HEK293 (cell line): ENCODE measurements around the gene GSK3B.

Source experiments
- CTCF ChIA-PET: fragments of 350-600 bp; formaldehyde crosslinking; extraction: SDS; loops from one replicate; lab custom pipeline; 2021; ENCODE audit warnings: antibody characterized with exemption; lab: Yijun Ruan, JAX
- POLR2A ChIA-PET: fragments of 300-600 bp; formaldehyde crosslinking; extraction: SDS; loops from one replicate; lab custom pipeline; 2020; ENCODE audit warnings: antibody characterized with exemption, inconsistent platforms; lab: Yijun Ruan, JAX
- H3K27ac ChIP-seq: fragments of 200-500 bp; sonication (Bioruptor generic); 2 replicates; pipeline ENCODE4 v1.5.1; 2014; ENCODE audit warnings: low read depth, low read length, control low read depth, inconsistent platforms; ENCODE audit errors: extremely low read depth
- H3K36me3 ChIP-seq, 2 experiments: fragments of 200-500 bp in 1 of 2; sonication (Bioruptor generic) in 1 of 2; 1 replicate in 1 of 2; 2 replicates in 1 of 2; pipeline ENCODE4 v1.5.1; 2014 to 2017; ENCODE audit warnings: inconsistent platforms in 2 of 2, low read length in 2 of 2; ENCODE audit not compliant: control insufficient read depth in 2 of 2, insufficient read depth in 1 of 2
- H3K4me1 ChIP-seq: fragments of 200-500 bp; sonication (Bioruptor generic); 2 replicates; pipeline ENCODE4 v1.5.1; 2014; ENCODE audit warnings: mild to moderate bottlenecking, low read length, inconsistent platforms; ENCODE audit not compliant: control insufficient read depth, insufficient read depth
- H3K4me3 ChIP-seq: 2 replicates; pipeline ENCODE4 v1.5.1; 2011; ENCODE audit warnings: low read depth, mild to moderate bottlenecking, control low read depth, low read length, moderate library complexity
- H3K9me3 ChIP-seq: fragments of 200-500 bp; sonication (Bioruptor generic); 2 replicates; pipeline ENCODE4 v1.5.1; 2014; ENCODE audit warnings: low read depth, low read length, inconsistent platforms; ENCODE audit not compliant: control insufficient read depth, insufficient read depth
- GLI2 ChIP-seq: fragments of 450-650 bp; formaldehyde crosslinking; IDR thresholded peaks from 2 replicates; pipeline ENCODE4; 2017; ENCODE audit warnings: missing biosample characterization, missing genetic modification characterization, low read depth, borderline replicate concordance
- HIC1 ChIP-seq: fragments of 450-650 bp; formaldehyde crosslinking; IDR thresholded peaks from 2 replicates; pipeline ENCODE4 v1.5.1; 2016; ENCODE audit warnings: missing biosample characterization, missing genetic modification characterization
- HOXA7 ChIP-seq: sonication (generic); formaldehyde crosslinking; IDR thresholded peaks from 2 replicates; pipeline ENCODE4 v1.8.1; 2022; ENCODE audit warnings: missing genetic modification reagents, borderline replicate concordance
- KLF7 ChIP-seq: fragments of 450-650 bp; formaldehyde crosslinking; IDR thresholded peaks from 2 replicates; pipeline ENCODE4 v1.5.1; 2016; ENCODE audit warnings: missing biosample characterization, missing genetic modification characterization, borderline replicate concordance
- MZF1 ChIP-seq: fragments of 450-650 bp; formaldehyde crosslinking; IDR thresholded peaks from 2 replicates; pipeline ENCODE4 v1.5.1; 2017; ENCODE audit warnings: missing biosample characterization, missing genetic modification characterization, borderline replicate concordance
- OSR2 ChIP-seq: fragments of 450-650 bp; formaldehyde crosslinking; IDR thresholded peaks from 2 replicates; pipeline ENCODE4 v1.5.1; 2016; ENCODE audit warnings: missing biosample characterization, missing genetic modification characterization
- ZBTB20 ChIP-seq: fragments of 450-650 bp; formaldehyde crosslinking; IDR thresholded peaks from 2 replicates; pipeline ENCODE4 v1.5.1; 2016; ENCODE audit warnings: missing biosample characterization, missing genetic modification characterization
- ZBTB21 ChIP-seq: fragments of 450-650 bp; formaldehyde crosslinking; IDR thresholded peaks from 2 replicates; pipeline ENCODE4 v1.5.1; 2017; ENCODE audit warnings: missing biosample characterization, missing genetic modification characterization
- ZBTB49 ChIP-seq: fragments of 450-650 bp; formaldehyde crosslinking; IDR thresholded peaks from 2 replicates; pipeline ENCODE4 v1.5.1; 2016; ENCODE audit warnings: missing biosample characterization, missing genetic modification characterization, low read depth
- ZNF140 ChIP-seq: fragments of 450-650 bp; formaldehyde crosslinking; IDR thresholded peaks from 2 replicates; pipeline ENCODE4 v1.5.1; 2016; ENCODE audit warnings: missing biosample characterization, missing genetic modification characterization
- ZNF148 ChIP-seq: fragments of 450-650 bp; formaldehyde crosslinking; IDR thresholded peaks from 2 replicates; pipeline ENCODE4 v1.5.0; 2017; ENCODE audit warnings: missing biosample characterization, missing genetic modification characterization, borderline replicate concordance
- ZNF175 ChIP-seq: fragments of 450-650 bp; formaldehyde crosslinking; IDR thresholded peaks from 2 replicates; pipeline ENCODE4 v1.5.1; 2016; ENCODE audit warnings: missing biosample characterization, missing genetic modification characterization
- ZNF274 ChIP-seq, 2 experiments: fragments of 200-500 bp in 1 of 2; fragments of 450-650 bp in 1 of 2; sonication (Bioruptor generic) in 1 of 2; formaldehyde crosslinking in 1 of 2; IDR thresholded peaks; 2 replicates each; pipeline versions ENCODE4 v1.5.1 to v1.6.1; 2014 to 2016; ENCODE audit warnings: borderline replicate concordance in 1 of 2, inconsistent platforms in 1 of 2, low read length in 1 of 2, missing biosample characterization in 1 of 2, missing genetic modification characterization in 1 of 2
- ZNF394 ChIP-seq: fragments of 450-650 bp; formaldehyde crosslinking; IDR thresholded peaks from 2 replicates; pipeline ENCODE4 v1.5.1; 2016; ENCODE audit warnings: missing biosample characterization, missing genetic modification characterization, mild to moderate bottlenecking, moderate library complexity, borderline replicate concordance
- ZNF548 ChIP-seq: fragments of 450-650 bp; formaldehyde crosslinking; IDR thresholded peaks from 2 replicates; pipeline ENCODE4 v1.5.1; 2016; ENCODE audit warnings: missing biosample characterization, missing genetic modification characterization
- ZNF549 ChIP-seq: fragments of 450-650 bp; IDR thresholded peaks from 2 replicates; pipeline ENCODE4 v1.5.1; 2018; ENCODE audit warnings: missing biosample characterization, missing genetic modification characterization, mild to moderate bottlenecking, inconsistent platforms, moderate library complexity
- ZNF610 ChIP-seq: fragments of 450-650 bp; formaldehyde crosslinking; IDR thresholded peaks from 2 replicates; pipeline ENCODE4 v1.5.1; 2016; ENCODE audit warnings: missing biosample characterization, missing genetic modification characterization, borderline replicate concordance
- ZNF626 ChIP-seq: fragments of 450-650 bp; sonication (Bioruptor Pico); formaldehyde crosslinking; IDR thresholded peaks from 2 replicates; pipeline ENCODE4 v1.5.1; 2018; ENCODE audit warnings: missing biosample characterization, missing genetic modification characterization, inconsistent platforms
- ZNF704 ChIP-seq: fragments of 450-650 bp; formaldehyde crosslinking; IDR thresholded peaks from 2 replicates; pipeline ENCODE4 v1.5.1; 2016; ENCODE audit warnings: missing biosample characterization, missing genetic modification characterization
- ZNF747 ChIP-seq: fragments of 450-650 bp; formaldehyde crosslinking; IDR thresholded peaks from 2 replicates; pipeline ENCODE4 v1.5.1; 2016; ENCODE audit warnings: missing biosample characterization, missing genetic modification characterization
- ZNF768 ChIP-seq: fragments of 450-650 bp; formaldehyde crosslinking; IDR thresholded peaks from 2 replicates; pipeline ENCODE4 v1.5.1; 2018; ENCODE audit warnings: missing biosample characterization, mild to moderate bottlenecking, missing genetic modification characterization
- ZNF777 ChIP-seq: fragments of 450-650 bp; formaldehyde crosslinking; IDR thresholded peaks from 2 replicates; pipeline ENCODE4 v1.5.1; 2017; ENCODE audit warnings: missing biosample characterization, missing genetic modification characterization, borderline replicate concordance
- TF ChIP-seq, protein P1 (sequence below): fragments of 450-650 bp; formaldehyde crosslinking; IDR thresholded peaks from 2 replicates; pipeline ENCODE4 v1.5.1; 2017; ENCODE audit warnings: missing biosample characterization, missing genetic modification characterization
- TF ChIP-seq, protein P2 (sequence below): fragments of 450-650 bp; formaldehyde crosslinking; IDR thresholded peaks from 2 replicates; pipeline ENCODE4 v1.5.1; 2016; ENCODE audit warnings: missing biosample characterization, missing genetic modification characterization

Gene GSK3B

GRCh38 chr3:119794401-119794800 lies 299.8 kb downstream of the GSK3B start:
- no peaks in the 10 kb centered on the region for H3K4me1 ChIP-seq
- H3K36me3 ChIP-seq = no peaks in the 10 kb centered on the region
- TF ChIP-seq ZNF777 (tag by site-specific recombination) = no peak
- TF ChIP-seq ZNF768 = no peak
- TF ChIP-seq, protein P1, sequence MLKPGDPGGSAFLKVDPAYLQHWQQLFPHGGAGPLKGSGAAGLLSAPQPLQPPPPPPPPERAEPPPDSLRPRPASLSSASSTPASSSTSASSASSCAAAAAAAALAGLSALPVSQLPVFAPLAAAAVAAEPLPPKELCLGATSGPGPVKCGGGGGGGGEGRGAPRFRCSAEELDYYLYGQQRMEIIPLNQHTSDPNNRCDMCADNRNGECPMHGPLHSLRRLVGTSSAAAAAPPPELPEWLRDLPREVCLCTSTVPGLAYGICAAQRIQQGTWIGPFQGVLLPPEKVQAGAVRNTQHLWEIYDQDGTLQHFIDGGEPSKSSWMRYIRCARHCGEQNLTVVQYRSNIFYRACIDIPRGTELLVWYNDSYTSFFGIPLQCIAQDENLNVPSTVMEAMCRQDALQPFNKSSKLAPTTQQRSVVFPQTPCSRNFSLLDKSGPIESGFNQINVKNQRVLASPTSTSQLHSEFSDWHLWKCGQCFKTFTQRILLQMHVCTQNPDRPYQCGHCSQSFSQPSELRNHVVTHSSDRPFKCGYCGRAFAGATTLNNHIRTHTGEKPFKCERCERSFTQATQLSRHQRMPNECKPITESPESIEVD (tag by site-specific recombination) = no peak
- TF ChIP-seq ZNF148 (tag by site-specific recombination) = no peak
- no peak for TF ChIP-seq ZBTB20 (tag by site-specific recombination)
- TF ChIP-seq ZNF394 (tag by site-specific recombination) = no peak
- TF ChIP-seq, protein P2, sequence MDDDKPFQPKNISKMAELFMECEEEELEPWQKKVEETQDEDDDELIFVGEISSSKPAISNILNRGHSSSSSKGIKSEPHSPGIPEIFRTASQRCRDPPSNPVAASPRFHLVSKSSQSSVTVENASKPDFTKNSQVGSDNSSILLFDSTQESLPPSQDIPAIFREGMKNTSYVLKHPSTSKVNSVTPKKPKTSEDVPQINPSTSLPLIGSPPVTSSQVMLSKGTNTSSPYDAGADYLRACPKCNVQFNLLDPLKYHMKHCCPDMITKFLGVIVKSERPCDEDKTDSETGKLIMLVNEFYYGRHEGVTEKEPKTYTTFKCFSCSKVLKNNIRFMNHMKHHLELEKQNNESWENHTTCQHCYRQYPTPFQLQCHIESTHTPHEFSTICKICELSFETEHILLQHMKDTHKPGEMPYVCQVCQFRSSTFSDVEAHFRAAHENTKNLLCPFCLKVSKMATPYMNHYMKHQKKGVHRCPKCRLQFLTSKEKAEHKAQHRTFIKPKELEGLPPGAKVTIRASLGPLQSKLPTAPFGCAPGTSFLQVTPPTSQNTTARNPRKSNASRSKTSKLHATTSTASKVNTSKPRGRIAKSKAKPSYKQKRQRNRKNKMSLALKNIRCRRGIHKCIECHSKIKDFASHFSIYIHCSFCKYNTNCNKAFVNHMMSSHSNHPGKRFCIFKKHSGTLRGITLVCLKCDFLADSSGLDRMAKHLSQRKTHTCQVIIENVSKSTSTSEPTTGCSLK (tag by site-specific recombination) = no peak
- no peak for TF ChIP-seq HOXA7
- TF ChIP-seq OSR2 = no peak
- no peak for TF ChIP-seq KLF7 (tag by site-specific recombination)
- no peak for TF ChIP-seq HIC1 (tag by site-specific recombination)
- no peak for TF ChIP-seq ZNF610
- TF ChIP-seq GLI2 (tag by site-specific recombination) = no peak
- TF ChIP-seq ZNF140 (tag by site-specific recombination) = no peak
- TF ChIP-seq ZNF175 = no peak
- TF ChIP-seq ZNF704 (tag by site-specific recombination) = no peak
- ChIA-PET CTCF (no interaction called here), POLR2A (interaction anchor here (1.0 kb wide), 1 partner anchor 301 kb away, joined by 4 read pairs; no protein-coding TSS in a partner anchor)
- no peak overlapping the region for H3K27ac ChIP-seq
- no peak overlapping the region for H3K4me3 ChIP-seq
- no peaks in the 10 kb centered on the region for H3K9me3 ChIP-seq

- H3K9me3 ChIP-seq = no peaks in the 10 kb centered on the region
- ChIA-PET POLR2A (no interaction called here), CTCF (no interaction called here)
- no peak overlapping the region for H3K4me3 ChIP-seq
- H3K4me1 ChIP-seq = no peaks in the 10 kb centered on the region
- no peaks in the 10 kb centered on the region for H3K36me3 ChIP-seq
- H3K27ac ChIP-seq = no peak overlapping the region
- TF ChIP-seq ZNF274 (IDR thresholded peaks at IDR 0.05; ENCODE audit: low read length) (no peak), ZNF274 (tag by site-specific recombination; IDR thresholded peaks at IDR 0.05; ENCODE audit: borderline replicate concordance) (no peak), ZNF548 (tag by site-specific recombination) (no peak), ZNF747 (tag by site-specific recombination) (no peak), ZBTB21 (tag by site-specific recombination) (no peak), MZF1 (tag by site-specific recombination) (no peak), ZBTB49 (tag by site-specific recombination) (no peak), ZNF626 (no peak), ZNF549 (no peak)
Observed at GRCh38 chr3:119792270-119792669, 302.0 kb downstream of the GSK3B start.
